Measurements from ENCODE around the gene BRMS1.
"Not testable (repeated sequence)": the region's sequence is repeated elsewhere in the genome, so short reads cannot be mapped to it uniquely, and the experiment has no call there.

BRMS1 gene

GRCh38 chr11:66310803-66311440, 34.0 kb downstream of the BRMS1 start:
- not testable (repeated sequence) for DNase-seq (ENCODE audit: low read depth, low spot score)

GRCh38 chr11:66310324-66310723, 34.6 kb downstream of the BRMS1 start:
- no peak for DNase-seq (ENCODE audit: low read depth, low spot score)

GRCh38 chr11:66309475-66309874, 35.4 kb downstream of the BRMS1 start:
- DNase-seq (ENCODE audit: low read depth, low spot score), result no peak

- DNase-seq (ENCODE audit: low read depth, low spot score), result no peak
Observed at GRCh38 chr11:66302656-66303055, 42.2 kb downstream of the BRMS1 start.

- no peak for DNase-seq (ENCODE audit: low read depth, low spot score)
Observed at GRCh38 chr11:66299186-66299585, 45.7 kb downstream of the BRMS1 start.

- DNase-seq (ENCODE audit: low read depth, low spot score), result no peak
Observed at GRCh38 chr11:66297610-66298009, 47.3 kb downstream of the BRMS1 start.

- no peak for DNase-seq (ENCODE audit: low read depth, low spot score)
Observed at GRCh38 chr11:66294626-66295620, 50.0 kb downstream of the BRMS1 start.

- no peak for DNase-seq (ENCODE audit: low read depth, low spot score)
Observed at GRCh38 chr11:66293777-66294625, 50.9 kb downstream of the BRMS1 start.

- DNase-seq (ENCODE audit: low read depth, low spot score), result no peak
Observed at GRCh38 chr11:66293352-66293751, 51.6 kb downstream of the BRMS1 start.

GRCh38 chr11:66292543-66293332, 52.2 kb downstream of the BRMS1 start:
- no peak for DNase-seq (ENCODE audit: low read depth, low spot score)

- DNase-seq (ENCODE audit: low read depth, low spot score), result no peak
Observed at GRCh38 chr11:66291706-66292542, 53.0 kb downstream of the BRMS1 start, which contains the start of gene TMEM151A. TMEM151A (plus strand) TSS chr11:66291894; CDS start chr11:66292014, 120 bp downstream.

- no peak for DNase-seq (ENCODE audit: low read depth, low spot score)
Observed at GRCh38 chr11:66291303-66291705, 53.6 kb downstream of the BRMS1 start.

- DNase-seq (ENCODE audit: low read depth, low spot score), result no peak
Observed at GRCh38 chr11:66290330-66290621, 54.6 kb downstream of the BRMS1 start.

- DNase-seq (ENCODE audit: low read depth, low spot score), result no peak
Observed at GRCh38 chr11:66289548-66290329, 55.2 kb downstream of the BRMS1 start.

- peak; percentile 99 for DNase-seq (ENCODE audit: low read depth, low spot score)
Observed at GRCh38 chr11:66288671-66289547, 56.0 kb downstream of the BRMS1 start, which contains the start of gene YIF1A. YIF1A (minus strand) TSS chr11:66289143; CDS start chr11:66288985, 158 bp downstream.

- no peak for DNase-seq (ENCODE audit: low read depth, low spot score)
Observed at GRCh38 chr11:66287889-66288670, 56.8 kb downstream of the BRMS1 start.
